Subcutaneous abdominal adipose tissue (tissue), 5 donors: ENCODE data around the gene BPIFA2.
"Not testable (repeated sequence)": the region's sequence is repeated elsewhere in the genome, so short reads cannot be mapped to it uniquely, and the experiment has no call there.

ENCODE experiments used
- H3K27ac ChIP-seq: one replicate; pipeline ENCODE4 v1.7.0; 2013; ENCODE audit warnings: low read depth, mild to moderate bottlenecking, inconsistent platforms, low read length, moderate library complexity
- H3K27me3 ChIP-seq, 5 donors: one replicate each; pipeline ENCODE4 v1.7.0; 2013; ENCODE audit warnings: low read length in 5 of 5, inconsistent platforms in 1 of 5; ENCODE audit not compliant: control insufficient read depth in 5 of 5, insufficient read depth in 4 of 5
- H3K36me3 ChIP-seq, 5 donors: one replicate each; pipeline ENCODE4 v1.7.0; 2013; ENCODE audit warnings: low read length in 5 of 5; ENCODE audit not compliant: control insufficient read depth in 5 of 5, insufficient read depth in 5 of 5
- H3K4me1 ChIP-seq, 5 donors: one replicate each; pipeline ENCODE4 v1.7.0; 2013; ENCODE audit warnings: low read length in 5 of 5, mild to moderate bottlenecking in 3 of 5, moderate library complexity in 1 of 5; ENCODE audit not compliant: control insufficient read depth in 5 of 5, insufficient read depth in 5 of 5
- H3K4me3 ChIP-seq, 5 donors: one replicate each; pipeline ENCODE4 v1.7.0; 2013; ENCODE audit warnings: low read length in 5 of 5, low read depth in 1 of 5
- H3K9ac ChIP-seq, 5 donors: one replicate each; pipeline ENCODE4 v1.7.0; 2013; ENCODE audit warnings: low read length in 5 of 5, mild to moderate bottlenecking in 4 of 5, moderate library complexity in 3 of 5
- H3K9me3 ChIP-seq, 5 donors: one replicate each; pipeline ENCODE4 v1.7.0; 2013; ENCODE audit warnings: low read length in 5 of 5; ENCODE audit not compliant: control insufficient read depth in 5 of 5
- donor health status: healthy.
- donor health status: healthy.
- donor health status: healthy.
- donor health status: healthy.
- donor health status: healthy.

The BPIFA2 gene

DNA sequence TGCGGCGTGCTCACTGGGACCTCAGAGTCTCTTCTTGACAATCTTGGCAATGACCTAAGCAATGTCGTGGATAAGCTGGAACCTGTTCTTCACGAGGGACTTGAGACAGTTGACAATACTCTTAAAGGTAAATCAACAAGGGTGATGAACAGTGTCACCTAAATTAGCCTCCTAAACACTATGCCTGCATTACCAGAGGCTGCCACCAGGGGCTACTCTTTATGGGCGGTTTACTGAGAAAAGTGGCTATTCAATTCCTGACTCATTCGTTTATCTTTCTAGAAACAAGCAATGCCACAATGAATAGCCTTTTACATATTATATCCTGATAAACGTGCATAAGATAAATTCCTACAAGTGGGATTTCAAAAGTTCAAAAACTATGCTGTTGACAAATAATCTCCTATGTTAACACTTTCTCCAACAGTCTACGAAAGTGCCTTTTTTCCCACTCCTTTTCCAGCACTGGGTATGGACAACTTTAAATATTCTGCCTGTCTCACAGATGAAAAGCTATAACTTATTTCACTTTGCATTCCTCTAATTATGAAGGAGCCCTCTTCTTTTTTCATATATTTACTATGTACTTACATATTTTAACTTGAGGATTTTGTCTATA, 1.3 kb downstream of the BPIFA2 start:
- Histone ChIP-seq H3K9me3 (peaks cover 0 to 16% (median 8%) of the 10 kb centered on the region in 5 donors), H3K27ac (no peak overlapping the region), H3K36me3 (no peaks in the 10 kb centered on the region), H3K27me3 (peaks cover 2 to 11% (median 5%) of the 10 kb centered on the region in 5 donors), H3K4me3 (no peak overlapping the region), H3K4me1 (no peaks in the 10 kb centered on the region), H3K9ac (no peak overlapping the region)

DNA sequence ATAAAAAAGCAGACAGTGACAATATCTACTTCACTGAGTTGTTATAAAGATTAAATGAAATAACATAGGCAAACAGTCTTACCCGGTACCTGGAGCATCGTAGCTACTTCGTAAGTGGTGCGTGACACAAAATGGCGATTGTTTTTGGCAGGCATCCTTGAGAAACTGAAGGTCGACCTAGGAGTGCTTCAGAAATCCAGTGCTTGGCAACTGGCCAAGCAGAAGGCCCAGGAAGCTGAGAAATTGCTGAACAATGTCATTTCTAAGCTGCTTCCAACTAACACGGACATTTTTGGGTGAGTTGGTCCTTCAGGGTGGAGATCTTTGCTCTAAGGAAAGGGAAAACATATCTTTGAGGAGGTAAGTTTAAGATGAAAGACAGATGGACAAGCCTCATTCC, 4.8 kb downstream of the BPIFA2 start:
- no peak overlapping the region for H3K9ac ChIP-seq
- peaks cover 0 to 4% (median 0%) of the 10 kb centered on the region in 5 donors for H3K27me3 ChIP-seq
- H3K4me1 ChIP-seq: no peaks in the 10 kb centered on the region
- H3K36me3 ChIP-seq: no peaks in the 10 kb centered on the region
- no peak overlapping the region for H3K4me3 ChIP-seq
- no peak overlapping the region for H3K27ac ChIP-seq
- H3K9me3 ChIP-seq: peaks cover 0 to 16% (median 8%) of the 10 kb centered on the region in 5 donors

DNA sequence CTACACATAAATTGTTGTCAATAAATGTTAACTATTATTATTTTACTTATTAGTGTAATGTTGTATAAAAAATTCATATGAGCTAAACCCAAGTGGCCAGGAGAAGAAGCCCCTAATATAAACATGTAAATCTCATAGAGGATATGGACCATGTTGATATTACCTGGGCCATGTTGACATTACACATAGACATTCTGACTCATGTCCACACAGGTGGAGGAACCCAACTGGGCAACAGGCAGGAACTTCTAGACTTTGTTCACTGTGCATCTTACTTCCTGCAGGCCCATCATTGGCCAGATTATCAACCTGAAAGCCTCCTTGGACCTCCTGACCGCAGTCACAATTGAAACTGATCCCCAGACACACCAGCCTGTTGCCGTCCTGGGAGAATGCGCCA, 7.2 kb downstream of the BPIFA2 start:
- Histone ChIP-seq H3K4me1 (no peaks in the 10 kb centered on the region), H3K36me3 (no peaks in the 10 kb centered on the region), H3K4me3 (no peak overlapping the region), H3K27me3 (peaks cover 0 to 4% (median 0%) of the 10 kb centered on the region in 5 donors), H3K27ac (no peak overlapping the region), H3K9me3 (peaks cover 0 to 3% (median 0%) of the 10 kb centered on the region in 5 donors), H3K9ac (no peak overlapping the region)

DNA sequence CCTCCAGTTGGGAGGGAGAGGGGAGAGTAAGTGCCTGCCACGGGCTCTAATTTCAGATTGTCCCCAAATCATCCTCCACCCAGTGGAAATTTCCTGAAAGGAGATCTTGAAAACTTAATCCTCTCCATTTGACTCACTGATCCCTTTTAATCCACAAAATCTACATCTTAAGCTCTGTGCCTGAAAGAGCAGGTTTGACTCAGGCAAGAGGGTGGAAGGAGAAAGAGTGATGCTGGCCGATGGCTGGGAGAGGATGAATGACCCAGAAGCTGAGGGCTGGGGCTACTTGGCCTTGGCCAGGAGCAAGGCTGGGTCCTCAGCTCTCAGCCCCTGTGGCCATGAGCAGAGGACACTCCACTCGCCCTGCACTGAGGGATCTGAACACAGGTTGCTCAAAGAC, 8.1 kb downstream of the BPIFA2 start:
- no peaks in the 10 kb centered on the region for H3K4me1 ChIP-seq
- no peak overlapping the region for H3K4me3 ChIP-seq
- H3K27me3 ChIP-seq: peaks cover 0 to 4% (median 0%) of the 10 kb centered on the region in 5 donors
- no peak overlapping the region for H3K27ac ChIP-seq
- H3K9me3 ChIP-seq: no peaks in the 10 kb centered on the region
- H3K9ac ChIP-seq: no peak overlapping the region
- H3K36me3 ChIP-seq: no peaks in the 10 kb centered on the region

DNA sequence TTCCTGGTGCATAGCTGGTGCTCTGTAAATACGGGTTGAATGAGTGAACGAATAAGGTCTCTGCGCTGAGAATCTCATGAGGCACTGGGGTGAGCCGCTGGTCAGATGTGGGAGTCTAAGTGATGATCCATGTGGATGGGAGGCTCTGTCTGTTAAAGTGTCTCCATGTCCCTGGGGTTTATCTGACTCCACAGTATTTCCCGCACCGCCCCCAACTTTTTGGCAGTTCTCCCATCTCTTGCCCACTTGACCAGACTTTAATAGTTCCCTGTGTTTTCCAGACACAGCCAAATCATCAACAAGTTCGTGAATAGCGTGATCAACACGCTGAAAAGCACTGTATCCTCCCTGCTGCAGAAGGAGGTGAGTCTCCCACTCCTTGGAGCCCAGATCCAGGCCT, 9.9 kb downstream of the BPIFA2 start:
- Histone ChIP-seq H3K27ac (no peak overlapping the region), H3K4me1 (no peaks in the 10 kb centered on the region), H3K4me3 (no peak overlapping the region), H3K27me3 (peaks cover 0 to 4% (median 0%) of the 10 kb centered on the region in 5 donors), H3K9me3 (peaks cover 0 to 2% (median 0%) of the 10 kb centered on the region in 5 donors), H3K36me3 (no peaks in the 10 kb centered on the region), H3K9ac (no peak overlapping the region)

DNA sequence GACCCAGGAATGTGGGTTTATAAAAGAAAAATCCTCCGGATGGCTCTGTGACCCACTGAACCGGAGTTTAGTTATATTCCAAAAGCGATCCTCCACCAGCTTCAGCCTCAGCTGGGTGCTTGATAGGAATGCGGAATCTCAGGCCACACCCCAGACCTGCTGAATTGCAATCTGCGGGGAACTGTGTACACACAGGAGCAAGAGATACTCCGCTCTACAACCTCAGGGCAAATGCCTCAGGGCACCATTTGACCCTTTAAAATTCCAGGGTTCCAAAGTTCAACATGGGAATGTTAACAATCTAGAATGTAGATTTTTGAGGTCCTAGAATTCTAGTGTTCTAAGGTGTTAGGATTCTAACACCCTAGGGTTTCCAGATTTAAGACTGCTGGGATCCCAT, 10.8 kb downstream of the BPIFA2 start:
- Histone ChIP-seq H3K27me3 (peaks cover 0 to 4% (median 0%) of the 10 kb centered on the region in 5 donors), H3K27ac (no peak overlapping the region), H3K4me1 (no peaks in the 10 kb centered on the region), H3K9ac (no peak overlapping the region), H3K36me3 (no peaks in the 10 kb centered on the region), H3K9me3 (peaks cover 0 to 7% (median 6%) of the 10 kb centered on the region in 5 donors), H3K4me3 (no peak overlapping the region)

DNA sequence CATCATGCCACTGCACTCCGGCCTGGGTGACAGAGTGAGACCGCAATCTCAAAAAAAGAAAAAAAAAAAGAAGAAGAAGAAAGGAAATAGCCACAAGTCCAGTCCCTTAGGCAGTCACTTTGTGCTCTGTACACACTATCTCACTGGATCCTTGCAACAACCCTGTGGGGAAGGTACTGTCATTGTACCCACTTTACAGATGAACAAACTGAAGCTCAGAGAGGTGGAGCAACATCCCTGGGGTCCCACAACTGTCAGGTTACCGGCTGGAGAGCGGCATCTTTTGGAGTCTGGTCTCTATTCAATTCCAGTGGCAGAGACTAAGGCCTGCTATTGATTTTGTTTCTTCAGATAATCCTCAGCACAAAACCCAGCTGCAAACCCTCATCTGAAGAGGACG, 12.2 kb downstream of the BPIFA2 start:
- Histone ChIP-seq H3K27ac (no peak overlapping the region), H3K36me3 (no peaks in the 10 kb centered on the region), H3K9me3 (peaks cover 0 to 7% (median 6%) of the 10 kb centered on the region in 5 donors), H3K4me1 (no peaks in the 10 kb centered on the region), H3K27me3 (peaks cover 0 to 4% (median 0%) of the 10 kb centered on the region in 5 donors), H3K9ac (no peak overlapping the region), H3K4me3 (no peak overlapping the region)

DNA sequence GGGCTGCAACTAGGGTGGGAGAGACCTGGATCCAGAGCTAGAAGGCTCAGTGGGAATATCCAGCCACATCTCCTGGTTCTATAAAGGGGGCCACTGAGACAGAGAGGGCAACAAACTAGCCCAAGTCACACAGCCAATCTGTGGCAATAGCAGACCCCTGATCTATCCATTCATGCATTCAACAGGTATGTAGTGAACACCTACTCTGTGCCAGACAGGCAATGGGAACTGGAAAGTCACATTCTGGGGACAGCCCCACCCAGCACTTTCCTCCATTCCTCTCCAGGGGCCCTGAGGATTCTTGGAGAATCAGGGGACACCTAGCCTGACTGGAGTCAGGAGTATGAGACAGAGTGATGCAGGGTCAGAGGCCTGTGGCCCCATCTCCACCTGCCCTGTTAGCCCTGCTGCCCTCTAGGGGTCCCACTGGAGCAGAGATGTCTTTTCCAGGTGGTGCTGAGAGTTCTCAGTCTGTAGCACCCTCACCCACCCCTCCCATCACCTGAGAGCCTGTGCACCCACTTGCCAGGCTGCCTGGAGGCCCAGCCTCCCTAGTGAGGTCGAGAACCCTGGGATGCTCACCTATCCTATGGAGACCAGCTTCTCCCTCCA, 13.6 kb downstream of the BPIFA2 start:
- Histone ChIP-seq H3K27me3 (peaks cover 0 to 4% (median 0%) of the 10 kb centered on the region in 5 donors), H3K4me3 (no peak overlapping the region), H3K9ac (no peak overlapping the region), H3K9me3 (peaks cover 0 to 7% (median 6%) of the 10 kb centered on the region in 5 donors), H3K36me3 (no peaks in the 10 kb centered on the region), H3K27ac (no peak overlapping the region), H3K4me1 (no peaks in the 10 kb centered on the region)

DNA sequence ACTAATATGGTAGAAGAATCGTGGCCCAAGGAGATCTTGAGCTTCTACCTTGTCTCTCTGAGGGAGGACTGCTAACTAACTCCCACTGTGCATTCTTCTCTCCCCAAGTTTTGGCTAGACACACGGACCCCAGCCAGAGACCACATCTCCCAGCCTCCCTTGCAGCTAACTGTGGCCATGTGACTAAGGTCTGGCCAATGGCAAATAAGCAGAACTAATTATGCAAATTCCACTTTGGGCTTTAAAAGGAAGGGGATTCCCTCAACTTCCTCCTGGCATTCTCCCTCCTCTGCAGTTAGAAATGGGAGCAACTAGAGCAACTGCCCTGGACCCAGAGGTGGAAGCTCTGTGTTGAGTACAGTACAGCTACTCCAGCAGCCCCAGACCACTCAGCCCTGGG, 15.4 kb downstream of the BPIFA2 start:
- H3K9ac ChIP-seq: no peak overlapping the region
- no peak overlapping the region for H3K27ac ChIP-seq
- H3K36me3 ChIP-seq: no peaks in the 10 kb centered on the region
- H3K9me3 ChIP-seq: peaks cover 0 to 7% (median 6%) of the 10 kb centered on the region in 5 donors
- no peaks in the 10 kb centered on the region for H3K4me1 ChIP-seq
- no peak overlapping the region for H3K4me3 ChIP-seq
- H3K27me3 ChIP-seq: no peaks in the 10 kb centered on the region

DNA sequence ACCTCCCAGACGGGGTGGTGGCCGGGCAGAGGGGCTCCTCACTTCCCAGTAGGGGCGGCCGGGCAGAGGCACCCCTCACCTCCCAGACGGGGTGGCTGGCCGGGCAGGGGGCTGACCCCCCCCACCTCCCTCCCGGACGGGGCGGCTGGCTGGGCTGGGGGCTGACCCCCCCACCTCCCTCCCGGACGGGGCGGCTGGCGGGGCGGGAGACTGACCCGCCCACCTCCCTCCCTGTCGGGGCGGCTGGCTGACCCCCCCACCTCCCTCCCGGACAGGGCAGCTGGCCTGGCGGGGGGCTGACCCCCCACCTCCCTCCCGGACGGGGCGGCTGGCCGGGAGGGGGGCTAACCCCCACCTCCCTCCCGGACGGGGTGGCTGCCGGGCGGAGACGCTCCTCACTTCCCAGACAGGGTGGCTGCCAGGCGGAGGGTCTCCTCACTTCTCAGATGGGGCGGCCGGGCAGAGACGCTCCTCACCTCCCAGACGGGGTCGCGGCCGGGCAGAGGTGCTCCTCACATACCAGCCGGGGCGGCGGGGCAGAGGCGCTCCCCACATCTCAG, 17.2 kb downstream of the BPIFA2 start:
- H3K27ac ChIP-seq, H3K27me3 ChIP-seq, H3K4me1 ChIP-seq, H3K9me3 ChIP-seq, H3K9ac ChIP-seq, H3K4me3 ChIP-seq, H3K36me3 ChIP-seq: not testable (repeated sequence)
